SK-N-MC (cell line): Measurements from ENCODE around the gene CROCC2.

Experiments used
- EZH2 ChIP-seq: fragments of 200-600 bp; sonication (generic); IDR thresholded peaks from one replicate; pipeline ENCODE4 v1.6.1; 2017; ENCODE audit warnings: antibody characterized with exemption
- POLR2AphosphoS5 ChIP-seq: IDR thresholded peaks from 2 replicates; pipeline ENCODE4 v1.6.1; 2012; ENCODE audit warnings: mild to moderate bottlenecking, low read depth, low read length, borderline replicate concordance

DNA sequence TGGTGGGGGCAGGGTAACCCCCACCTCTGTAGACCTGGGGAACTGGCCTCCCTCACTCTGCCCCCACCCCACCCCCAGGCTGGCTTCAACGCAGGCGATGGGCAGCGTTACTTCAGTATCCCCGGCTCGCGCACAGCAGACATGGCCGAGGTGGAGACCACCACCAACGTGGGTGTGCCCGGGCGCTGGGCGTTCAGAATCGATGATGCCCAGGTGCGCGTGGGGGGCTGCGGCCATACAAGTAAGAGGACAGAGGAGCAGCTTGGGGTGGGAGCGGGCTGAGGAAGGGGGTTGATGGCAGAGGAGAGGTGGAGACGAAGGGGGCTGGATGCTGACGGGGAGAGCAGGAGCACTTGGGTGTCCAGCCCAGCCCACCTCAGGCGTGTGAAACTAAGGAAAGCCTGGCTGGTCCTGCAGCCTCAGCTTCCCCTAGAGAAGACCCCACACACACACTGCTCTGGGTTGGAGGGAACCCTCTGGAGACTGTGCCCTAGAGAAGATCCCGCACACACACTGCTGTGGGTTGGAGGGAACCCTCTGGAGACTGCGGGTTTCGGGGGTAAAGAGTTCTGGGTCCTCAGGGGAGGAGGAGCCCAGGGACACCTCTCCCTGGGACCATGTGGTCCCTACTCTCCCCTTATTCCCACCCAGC, 128.5 kb downstream of the CROCC2 start:
- no peak for TF ChIP-seq POLR2AphosphoS5
- TF ChIP-seq EZH2, result no peak
